Measurements from ENCODE around the gene ISLR. TPM values are rescaled to one million over a fixed set of nuclear protein-coding genes. Genes with fewer than 3 reads are reported as not detected.

ISLR gene
- polyA plus RNA-seq, 4 donors, result 57.4 to 515 (median 72.8) TPM

- DNase-seq (ENCODE audit: low read depth in 4 of 4, low spot score in 3 of 4), result no peak
Observed at GRCh38 chr15:74192751-74193150, 19.2 kb downstream of the ISLR start.

- no peak for DNase-seq (ENCODE audit: low read depth in 4 of 4, low spot score in 3 of 4)
Observed at GRCh38 chr15:74193299-74193718, 19.8 kb downstream of the ISLR start.

GRCh38 chr15:74193905-74194304 lies 20.4 kb downstream of the ISLR start:
- no peak for DNase-seq (ENCODE audit: low read depth in 4 of 4, low spot score in 3 of 4)

- DNase-seq (ENCODE audit: low read depth in 4 of 4, low spot score in 3 of 4), result no peak
Observed at GRCh38 chr15:74194572-74195559, 21.4 kb downstream of the ISLR start.

GRCh38 chr15:74196175-74196574 lies 22.7 kb downstream of the ISLR start:
- no peak for DNase-seq (ENCODE audit: low read depth in 4 of 4, low spot score in 3 of 4)

- no peak for DNase-seq (ENCODE audit: low read depth in 4 of 4, low spot score in 3 of 4)
Observed at GRCh38 chr15:74197176-74197965, 23.9 kb downstream of the ISLR start.

- no peak for DNase-seq (ENCODE audit: low read depth in 4 of 4, low spot score in 3 of 4)
Observed at GRCh38 chr15:74199297-74199652, 25.8 kb downstream of the ISLR start.

GRCh38 chr15:74200412-74200815 lies 26.9 kb downstream of the ISLR start:
- DNase-seq (ENCODE audit: low read depth in 4 of 4, low spot score in 3 of 4), result no peak

- no peak for DNase-seq (ENCODE audit: low read depth in 4 of 4, low spot score in 3 of 4)
Observed at GRCh38 chr15:74200871-74201419, 27.4 kb downstream of the ISLR start.

GRCh38 chr15:74201710-74202420 lies 28.4 kb downstream of the ISLR start:
- DNase-seq (ENCODE audit: low read depth in 4 of 4, low spot score in 3 of 4), result no peak

GRCh38 chr15:74202452-74203401 lies 29.2 kb downstream of the ISLR start, which contains the start of gene STRA6:
STRA6 (minus strand) TSS chr15:74202787; CDS start chr15:74202267, 520 bp downstream.
- no peak for DNase-seq (ENCODE audit: low read depth in 4 of 4, low spot score in 3 of 4)

- DNase-seq (ENCODE audit: low read depth in 4 of 4, low spot score in 3 of 4), result no peak
Observed at GRCh38 chr15:74203914-74204431, 30.5 kb downstream of the ISLR start.

GRCh38 chr15:74205582-74205947 lies 32.1 kb downstream of the ISLR start:
- DNase-seq (ENCODE audit: low read depth in 4 of 4, low spot score in 3 of 4), result no peak

GRCh38 chr15:74206801-74207281 lies 33.3 kb downstream of the ISLR start:
- no peak for DNase-seq (ENCODE audit: low read depth in 4 of 4, low spot score in 3 of 4)

GRCh38 chr15:74207652-74208440 lies 34.3 kb downstream of the ISLR start:
- no peak for DNase-seq (ENCODE audit: low read depth in 4 of 4, low spot score in 3 of 4)

GRCh38 chr15:74208496-74208895 lies 35.0 kb downstream of the ISLR start:
- DNase-seq (ENCODE audit: low read depth in 4 of 4, low spot score in 3 of 4), result no peak

GRCh38 chr15:74208901-74209559 lies 35.5 kb downstream of the ISLR start:
- DNase-seq (ENCODE audit: low read depth in 4 of 4, low spot score in 3 of 4), result no peak

GRCh38 chr15:74209560-74209958 lies 36.0 kb downstream of the ISLR start:
- DNase-seq (ENCODE audit: low read depth in 4 of 4, low spot score in 3 of 4), result no peak
